NCI-H2227 (cell line): ENCODE results near the gene LMO1.

ENCODE experiments used
- DNase-seq: peaks from one replicate; lab custom pipeline; 2025; ENCODE audit not compliant: unreplicated experiment; lab: John Stamatoyannopoulos, UW

LMO1 gene

DNA sequence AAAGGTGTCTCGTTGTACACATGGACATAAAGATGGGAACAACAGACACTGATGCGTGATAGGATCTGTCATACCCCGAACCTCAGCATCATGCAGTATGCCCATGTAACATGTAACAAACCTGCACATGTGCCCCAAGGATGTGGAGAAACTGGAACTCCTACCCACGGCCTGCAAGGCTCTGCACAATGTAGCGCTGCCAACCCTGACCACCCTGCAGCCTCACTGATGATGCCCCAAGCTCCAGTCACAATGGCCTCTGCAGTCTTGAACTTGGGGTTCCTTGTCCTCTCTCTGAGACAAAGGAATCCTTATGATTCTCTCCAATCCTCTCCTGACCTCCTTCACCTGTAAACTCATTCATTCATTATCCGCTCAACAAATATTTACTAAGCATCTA, 14.2 kb downstream of the LMO1 start:
- no peak for DNase-seq

- no peak for DNase-seq
Observed at GRCh38 chr11:8248786-8249185, 14.9 kb downstream of the LMO1 start.

GRCh38 chr11:8247312-8247711, 16.4 kb downstream of the LMO1 start:
- no peak for DNase-seq

DNA sequence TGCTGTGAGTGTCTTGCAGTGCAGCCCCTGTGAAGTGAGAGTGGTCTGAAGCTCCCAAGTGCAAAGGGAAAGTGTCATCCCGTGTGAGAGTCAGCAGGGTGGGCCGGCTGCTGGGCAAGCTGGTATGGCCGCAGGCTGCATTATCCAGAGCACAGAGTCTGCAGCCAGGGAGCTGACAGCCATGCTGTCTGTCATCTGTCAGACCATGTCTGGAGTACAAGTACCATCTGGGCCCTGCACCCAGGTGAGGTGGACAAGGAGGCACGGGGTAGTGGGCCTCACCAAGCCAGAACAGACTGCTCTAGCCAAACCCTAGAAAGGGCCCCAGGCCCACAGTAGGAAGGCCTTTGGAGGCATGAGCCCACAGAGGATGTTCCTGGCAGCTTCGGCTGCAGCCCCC, 20.2 kb downstream of the LMO1 start:
- DNase-seq, result no peak

GRCh38 chr11:8242499-8243280, 21.0 kb downstream of the LMO1 start:
- no peak for DNase-seq

DNA sequence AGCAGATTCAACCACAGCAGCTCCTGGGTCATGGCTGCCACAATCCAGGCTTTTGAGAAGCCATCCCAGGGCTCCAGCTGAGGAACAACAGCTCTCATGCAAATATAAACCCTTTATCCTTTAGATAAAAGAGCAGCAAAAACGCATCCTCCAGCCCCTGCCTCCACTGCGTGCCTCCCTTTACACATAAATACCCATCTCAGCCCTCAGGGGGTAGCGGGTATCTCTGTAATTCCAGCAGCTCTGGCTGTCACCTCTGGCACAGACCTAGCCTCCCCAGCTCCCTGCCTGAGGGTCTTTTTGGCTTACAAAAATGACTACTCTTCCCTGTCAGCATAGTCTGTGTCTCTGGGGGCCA, 21.6 kb downstream of the LMO1 start:
- DNase-seq, result no peak

- DNase-seq, result no peak
Observed at GRCh38 chr11:8241373-8242117, 22.1 kb downstream of the LMO1 start.

DNA sequence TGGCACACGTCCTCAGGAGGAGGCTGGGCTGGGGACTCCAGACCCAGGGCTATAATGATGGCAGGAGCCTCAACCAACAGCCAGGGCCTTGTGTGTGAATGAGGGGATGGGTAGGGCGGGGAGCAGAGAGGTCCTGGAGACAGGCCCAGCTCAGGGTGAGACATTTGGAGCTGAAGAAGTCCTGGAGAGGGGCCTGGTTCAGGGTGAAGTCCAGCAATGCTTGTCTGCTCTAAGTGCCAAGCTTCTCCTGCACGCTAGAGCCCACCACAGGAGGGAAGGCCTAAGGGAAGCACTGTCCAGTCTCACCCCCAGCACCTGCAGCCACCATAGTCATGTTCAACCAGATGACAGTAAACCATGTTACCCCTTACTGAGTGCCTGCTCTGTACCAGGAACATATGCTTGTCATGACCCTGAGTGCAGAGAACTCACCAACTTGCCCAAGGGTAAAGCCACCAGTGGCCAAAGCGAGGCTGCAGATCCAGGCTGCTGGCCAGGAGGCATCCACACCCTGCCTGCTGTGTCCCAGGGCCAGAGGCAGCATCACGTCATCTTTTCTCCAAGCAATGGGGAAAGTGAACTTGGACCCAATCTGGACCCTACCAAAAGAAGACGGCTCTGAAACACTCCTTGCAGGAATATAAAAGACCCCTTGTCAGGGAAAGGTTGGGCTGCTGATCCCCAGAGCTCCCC, 24.0 kb downstream of the LMO1 start:
- no peak for DNase-seq

DNA sequence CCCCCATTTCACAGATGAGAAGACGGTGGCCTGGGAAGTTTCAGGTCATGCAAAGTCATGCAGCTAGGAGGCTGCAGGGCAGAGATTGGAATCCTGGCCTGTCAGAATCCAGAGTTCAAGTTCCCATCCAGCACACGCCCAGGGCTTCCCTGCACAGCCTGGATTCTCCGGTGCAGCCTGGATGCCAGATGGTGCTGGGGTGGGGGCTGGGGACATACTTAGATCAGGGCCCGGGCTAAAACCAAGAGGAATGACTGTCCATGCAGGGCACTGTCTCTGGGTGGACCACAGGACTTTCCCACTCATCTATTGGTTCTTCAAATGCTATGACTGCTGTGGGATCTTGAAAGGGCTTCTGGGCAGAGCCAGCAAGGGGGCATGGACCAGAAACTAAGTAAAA, 24.6 kb downstream of the LMO1 start:
- no peak for DNase-seq

DNA sequence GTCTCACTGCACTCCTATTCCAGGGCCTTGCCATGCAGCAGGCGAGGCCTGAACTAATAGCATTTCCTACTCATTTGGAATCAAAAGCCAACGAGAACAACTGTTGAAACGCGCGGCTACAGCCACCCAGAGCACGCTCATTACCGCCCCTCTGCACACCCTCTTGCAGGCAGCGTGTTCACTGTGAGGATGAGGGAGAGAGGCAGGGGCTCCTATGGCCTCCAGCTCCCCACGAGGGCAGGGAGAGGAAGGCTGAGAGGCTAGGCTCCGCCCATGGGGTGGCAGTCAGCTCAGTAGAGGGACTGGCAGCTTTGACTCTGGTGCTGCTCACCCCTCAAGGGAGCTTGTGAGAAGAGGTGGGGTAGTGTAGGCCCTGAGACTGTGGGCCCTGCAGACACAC, 26.2 kb downstream of the LMO1 start:
- DNase-seq, result no peak

DNA sequence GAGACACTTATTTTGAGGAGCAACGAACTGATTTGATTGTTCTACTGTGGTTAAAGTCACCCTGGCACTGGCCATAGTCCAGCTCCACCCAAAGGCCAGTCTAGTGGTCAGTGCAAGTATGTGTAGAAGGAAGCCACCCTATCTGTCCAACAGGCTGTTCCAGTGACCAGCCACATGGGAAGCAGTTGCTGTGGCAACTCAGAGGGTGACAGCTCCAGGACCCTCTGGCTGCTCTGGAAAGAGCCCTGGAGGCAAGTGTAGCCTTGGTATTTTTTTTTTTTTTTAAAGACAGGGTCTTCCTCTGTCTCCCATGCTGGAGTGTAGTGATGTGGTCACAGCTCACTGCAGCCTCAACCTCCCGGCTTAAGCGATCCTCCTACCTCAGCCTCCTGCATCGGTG, 27.8 kb downstream of the LMO1 start:
- no peak for DNase-seq

GRCh38 chr11:8234910-8235309, 28.8 kb downstream of the LMO1 start:
- DNase-seq, result no peak

GRCh38 chr11:8234425-8234821, 29.3 kb downstream of the LMO1 start:
- DNase-seq, result no peak

DNA sequence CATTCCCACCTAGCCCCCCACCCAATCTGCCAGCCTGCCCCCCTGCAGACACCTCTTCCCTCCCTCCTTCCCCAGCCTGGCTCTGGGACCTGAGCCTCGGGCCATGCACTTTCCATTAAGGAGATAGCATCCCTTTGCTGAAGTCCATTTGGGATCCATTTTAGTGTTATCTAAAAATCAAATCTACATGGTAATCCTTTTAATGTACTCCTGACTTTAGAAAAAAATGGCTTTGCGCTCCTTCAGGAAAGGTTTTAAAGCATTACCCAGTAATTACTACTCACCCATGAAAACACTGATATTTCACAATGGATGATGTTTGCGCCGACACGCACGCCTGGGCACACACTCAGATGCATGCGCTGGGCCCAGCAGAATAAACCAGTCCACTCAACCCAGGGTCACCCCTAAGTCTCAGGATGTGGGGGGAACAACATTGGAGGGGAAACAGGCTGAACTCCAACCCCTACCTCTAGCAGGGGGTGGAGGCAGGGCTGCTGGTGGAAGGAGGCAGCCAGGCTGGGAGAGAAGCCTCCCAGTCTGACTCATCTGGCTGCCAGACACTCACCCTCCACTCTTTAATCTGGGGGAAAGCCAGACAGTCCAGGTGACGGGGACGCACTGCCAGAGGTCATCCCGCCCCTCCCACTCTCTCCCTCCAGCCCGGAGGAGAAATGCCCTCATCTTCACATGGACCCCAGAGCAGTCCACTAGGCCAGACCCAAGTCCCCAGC, 29.8 kb downstream of the LMO1 start:
- DNase-seq, result no peak

DNA sequence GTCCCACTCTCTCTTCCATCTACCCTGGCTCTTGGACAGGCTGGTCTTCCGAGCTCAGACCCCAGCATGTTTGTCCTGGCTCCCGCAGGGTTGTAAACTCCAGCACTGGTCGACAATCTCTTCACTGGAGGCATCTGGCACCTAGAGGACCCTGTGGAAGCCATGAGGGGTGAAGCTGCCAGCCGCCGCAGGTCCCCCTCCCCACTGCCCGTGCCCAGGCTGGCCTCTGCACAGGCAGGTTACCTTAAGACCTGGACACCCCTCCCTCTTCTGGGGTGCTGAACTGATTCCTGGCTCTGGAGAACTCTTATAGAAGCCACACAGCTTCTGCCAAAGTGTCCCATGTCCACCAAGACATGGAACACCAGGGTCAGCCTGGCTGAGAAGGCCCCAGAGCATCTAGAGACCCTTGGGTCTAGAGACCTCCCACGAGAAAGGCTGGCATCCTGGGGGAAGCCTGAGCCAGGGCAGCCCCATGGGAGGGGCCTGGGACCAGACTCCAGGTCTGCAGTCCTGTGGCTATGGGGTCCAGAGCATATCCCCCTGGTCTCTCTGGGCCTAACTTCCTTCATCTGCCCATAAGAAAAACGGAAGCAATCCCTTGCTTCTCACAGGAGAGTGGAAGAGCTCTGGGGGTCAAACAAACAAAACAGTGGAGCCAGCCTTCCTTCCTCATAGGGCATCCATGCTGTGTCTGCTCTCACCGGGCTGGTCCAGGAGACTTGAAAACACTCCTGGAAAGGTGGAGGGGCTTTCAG, 30.6 kb downstream of the LMO1 start:
- no peak for DNase-seq

DNA sequence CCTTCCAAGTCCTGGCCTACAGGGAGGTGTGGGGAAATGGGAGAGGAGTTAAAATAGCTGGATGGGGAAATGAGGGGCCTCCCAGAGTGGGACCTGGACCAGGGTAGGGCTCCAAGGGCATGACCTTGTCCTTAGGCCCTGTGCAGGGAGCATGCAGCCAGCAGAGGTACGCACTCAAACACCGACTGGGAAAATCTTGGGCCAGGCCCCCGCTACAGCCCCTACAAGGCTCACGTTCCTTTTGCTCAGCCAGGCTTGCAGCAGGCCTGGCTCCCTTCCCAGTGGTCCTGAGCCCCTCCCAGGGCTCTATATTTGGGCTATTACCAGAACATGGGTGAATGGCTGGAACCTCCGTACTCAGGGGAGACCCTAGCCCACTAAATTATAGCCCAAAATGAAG, 31.3 kb downstream of the LMO1 start:
- no peak for DNase-seq

DNA sequence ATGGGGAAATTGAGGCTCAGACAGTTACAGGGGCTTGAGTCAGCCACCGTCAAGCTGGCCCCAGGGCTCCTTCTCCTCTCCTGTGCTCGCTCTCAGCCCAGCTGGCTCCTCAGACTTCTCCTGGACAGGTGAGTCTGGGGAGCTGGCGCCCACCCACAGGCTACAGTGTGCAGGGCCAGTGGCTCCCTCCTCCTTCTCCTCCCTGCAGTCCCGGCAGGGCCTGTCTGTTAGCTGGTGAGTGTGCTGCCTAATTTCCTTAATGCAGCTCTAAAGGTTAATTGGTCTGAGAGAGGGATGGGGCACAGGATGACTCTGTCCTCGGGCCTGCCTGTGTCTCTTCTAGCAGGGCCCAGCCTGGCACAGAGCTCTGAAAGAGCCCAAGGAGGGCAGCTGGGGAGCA, 31.7 kb downstream of the LMO1 start:
- no peak for DNase-seq

DNA sequence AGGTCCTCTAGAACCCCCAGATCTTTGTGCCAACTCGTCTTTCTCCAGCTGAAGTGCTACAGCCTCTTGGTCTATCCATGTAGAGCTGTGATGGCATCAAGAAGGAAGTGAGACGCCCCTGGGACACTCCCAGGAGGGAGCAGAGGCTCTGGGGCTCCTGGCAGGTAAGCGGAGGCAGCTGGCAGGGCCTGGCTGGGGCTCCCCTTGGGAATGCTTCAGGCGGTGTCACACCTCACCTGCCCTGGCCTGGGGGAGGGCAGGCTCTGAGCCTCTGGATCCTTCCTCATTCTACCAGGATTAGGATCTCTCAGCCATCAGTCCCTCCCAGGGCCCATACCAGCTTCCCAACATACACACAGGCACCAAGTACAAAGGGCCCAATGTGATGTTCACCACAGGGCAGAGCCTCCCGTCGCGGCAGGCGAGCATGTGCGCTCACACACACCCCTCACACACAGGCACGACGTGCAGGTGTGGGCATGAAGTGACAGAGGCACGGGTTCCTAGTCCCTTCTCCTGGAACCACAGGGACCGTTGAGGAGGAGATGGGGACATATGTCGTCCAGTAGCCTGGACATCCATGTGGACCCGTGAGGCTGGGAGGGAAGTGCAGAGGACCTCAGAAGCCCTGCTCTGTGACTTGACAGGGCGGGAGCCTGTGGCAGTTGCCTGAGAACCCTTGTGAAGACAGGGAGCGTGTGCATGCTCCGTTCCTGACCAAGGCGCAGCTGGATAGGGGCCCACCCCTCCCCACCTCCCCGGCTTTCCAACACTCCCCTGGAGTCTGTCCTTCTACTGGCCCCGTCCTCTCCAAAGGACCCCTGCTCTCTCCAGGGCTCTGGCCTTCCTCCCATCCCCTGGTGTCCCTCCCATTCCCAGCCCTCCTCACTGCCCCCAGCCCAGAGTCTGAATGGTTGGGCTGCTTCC, 32.5 kb downstream of the LMO1 start:
- no peak for DNase-seq

GRCh38 chr11:8230178-8230859, 33.4 kb downstream of the LMO1 start:
- no peak for DNase-seq
